ENCODE measurements around the gene S1PR5.
A peak's percentile ranks its signal among the peaks of the same experiment; 100 is the strongest.

GRCh38 chr19:10501971-10502523 lies 15.2 kb downstream of the S1PR5 start:
- TF ChIP-seq, protein P1, sequence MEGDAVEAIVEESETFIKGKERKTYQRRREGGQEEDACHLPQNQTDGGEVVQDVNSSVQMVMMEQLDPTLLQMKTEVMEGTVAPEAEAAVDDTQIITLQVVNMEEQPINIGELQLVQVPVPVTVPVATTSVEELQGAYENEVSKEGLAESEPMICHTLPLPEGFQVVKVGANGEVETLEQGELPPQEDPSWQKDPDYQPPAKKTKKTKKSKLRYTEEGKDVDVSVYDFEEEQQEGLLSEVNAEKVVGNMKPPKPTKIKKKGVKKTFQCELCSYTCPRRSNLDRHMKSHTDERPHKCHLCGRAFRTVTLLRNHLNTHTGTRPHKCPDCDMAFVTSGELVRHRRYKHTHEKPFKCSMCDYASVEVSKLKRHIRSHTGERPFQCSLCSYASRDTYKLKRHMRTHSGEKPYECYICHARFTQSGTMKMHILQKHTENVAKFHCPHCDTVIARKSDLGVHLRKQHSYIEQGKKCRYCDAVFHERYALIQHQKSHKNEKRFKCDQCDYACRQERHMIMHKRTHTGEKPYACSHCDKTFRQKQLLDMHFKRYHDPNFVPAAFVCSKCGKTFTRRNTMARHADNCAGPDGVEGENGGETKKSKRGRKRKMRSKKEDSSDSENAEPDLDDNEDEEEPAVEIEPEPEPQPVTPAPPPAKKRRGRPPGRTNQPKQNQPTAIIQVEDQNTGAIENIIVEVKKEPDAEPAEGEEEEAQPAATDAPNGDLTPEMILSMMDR (IDR thresholded peaks at IDR 0.05 in 2 of 3, conservative IDR thresholded peaks at IDR 0.05 in 1 of 3; ENCODE audit: borderline replicate concordance in 1 of 3, insufficient read depth in 1 of 3, low read depth in 2 of 3, low read length in 2 of 3) = no peak
- no peak for TF ChIP-seq POLR2A (IDR thresholded peaks at IDR 0.05; ENCODE audit: borderline replicate concordance, extremely low read depth, insufficient read depth, insufficient read length)
- peak; percentile 50; the same call in 1 of the 2 replicates for TF ChIP-seq POLR2AphosphoS5 (IDR thresholded peaks at IDR 0.05; ENCODE audit: low read depth, low read length)
- TF ChIP-seq EZH2 (IDR thresholded peaks at IDR 0.05) = no peak

Measured in HCT116 (cell line).